GM23248 (cell line): ENCODE results near the gene LRP5. TPM values are rescaled to one million over a fixed set of nuclear protein-coding genes. Genes with fewer than 3 reads are reported as not detected.

Source experiments
- DNase-seq: peaks from one replicate; pipeline ENCODE4 v3.0.0-alpha.2; 2015
- H2AFZ ChIP-seq: fragments of 200-600 bp; sonication (generic); 2 replicates; pipeline ENCODE4 v1.6.1; 2016; ENCODE audit warnings: antibody characterized with exemption
- H3F3A ChIP-seq: fragments of 200-600 bp; sonication (generic); 2 replicates; pipeline ENCODE4 v1.6.1; 2016; ENCODE audit warnings: mild to moderate bottlenecking, antibody characterized with exemption, mixed run types; ENCODE audit not compliant: insufficient read depth
- H3K27ac ChIP-seq: fragments of 200-600 bp; sonication (generic); 2 replicates; pipeline ENCODE4 v1.5.1; 2016; ENCODE audit warnings: mild to moderate bottlenecking
- H3K27me3 ChIP-seq: fragments of 200-600 bp; sonication (generic); replicated peaks from 2 replicates; pipeline ENCODE4 v1.6.1; 2016; ENCODE audit warnings: mild to moderate bottlenecking; ENCODE audit not compliant: insufficient read depth
- H3K36me3 ChIP-seq: fragments of 200-600 bp; sonication (generic); 2 replicates; pipeline ENCODE4 v1.6.1; 2016; ENCODE audit warnings: low read depth, mild to moderate bottlenecking
- H3K4me1 ChIP-seq: fragments of 200-600 bp; sonication (generic); 2 replicates; pipeline ENCODE4 v1.6.1; 2016; ENCODE audit warnings: mild to moderate bottlenecking; ENCODE audit not compliant: insufficient read depth
- H3K4me2 ChIP-seq: fragments of 200-600 bp; sonication (generic); one replicate; pipeline ENCODE4 v1.6.1; 2016; ENCODE audit warnings: mild to moderate bottlenecking; ENCODE audit not compliant: unreplicated experiment
- H3K4me3 ChIP-seq: fragments of 200-600 bp; sonication (generic); 2 replicates; pipeline ENCODE4 v1.5.1; 2016; ENCODE audit warnings: mild to moderate bottlenecking
- H3K79me2 ChIP-seq: fragments of 200-600 bp; sonication (generic); 2 replicates; pipeline ENCODE4 v1.6.1; 2016; ENCODE audit warnings: mild to moderate bottlenecking; ENCODE audit not compliant: insufficient read depth
- H3K9ac ChIP-seq: fragments of 200-600 bp; sonication (generic); 2 replicates; pipeline ENCODE4 v1.6.1; 2016; ENCODE audit warnings: mild to moderate bottlenecking
- H3K9me2 ChIP-seq: fragments of 200-600 bp; sonication (generic); 2 replicates; pipeline ENCODE4 v1.6.1; 2016; ENCODE audit warnings: mixed run types, mild to moderate bottlenecking, moderate library complexity; ENCODE audit not compliant: insufficient read depth
- H3K9me3 ChIP-seq: fragments of 200-600 bp; sonication (generic); one replicate; pipeline ENCODE4 v1.6.1; 2017; ENCODE audit warnings: low read depth
- H4K20me1 ChIP-seq: fragments of 200-600 bp; sonication (generic); 2 replicates; pipeline ENCODE4 v1.6.0; 2016; ENCODE audit not compliant: insufficient read depth
- EZH2 ChIP-seq: fragments of 200-600 bp; sonication (generic); IDR thresholded peaks from 2 replicates; pipeline ENCODE4 v1.6.1; 2018; ENCODE audit warnings: antibody characterized with exemption, mild to moderate bottlenecking; ENCODE audit not compliant: insufficient read depth, poor library complexity, severe bottlenecking
- EZH2phosphoT487 ChIP-seq: fragments of 200-600 bp; sonication (generic); IDR thresholded peaks from 2 replicates; pipeline ENCODE4 v1.6.1; 2018; ENCODE audit warnings: antibody characterized with exemption, moderate library complexity, mild to moderate bottlenecking, low read depth; ENCODE audit not compliant: insufficient read depth
- WGBS, 2 experiments: methylation state at CpG; one replicate each; pipeline ENCODE4 v1.1.6; 2015 to 2017; ENCODE audit warnings: low lambda C conversion rate in 2 of 2, low coverage in 1 of 2; ENCODE audit errors: missing lambda C conversion rate in 2 of 2; 5-methylcytosine and 5-hydroxymethylcytosine counted together
- in situ Hi-C: fragments of 300-500 bp; cut with MboI; formaldehyde crosslinking; loops from 2 replicates; pipeline ENCODE4 v1.15.0; 2020
- polyA plus RNA-seq: library from polyadenylated mRNA; unstranded; fragments of >200 nt; fragmentation: Nextera tagmentation; extraction: Ambion mirVana; gene quantifications from 2 replicates; pipeline ENCODE4 v1.2.1, GENCODE V29; 2016
- total RNA-seq: library from RNA; depleted of rRNA; stranded (reverse); fragments of >200 nt; shearing (Covaris generic); gene quantifications from 2 replicates; pipeline ENCODE4 v1.2.3, GENCODE V29; 2014

Gene LRP5
- total and polyA plus RNA-seq, 2 experiments from 2014 or later, result 3.0 TPM

GRCh38 chr11:68309621-68310185 lies 2.7 kb upstream of the LRP5 start:
- no peak for DNase-seq
- TF ChIP-seq EZH2phosphoT487 (no peak), EZH2 (no peak)
- H3K79me2 ChIP-seq, result no peaks in the 10 kb centered on the region
- H3F3A ChIP-seq, result no peaks in the 10 kb centered on the region
- H3K9me2 ChIP-seq, result no peaks in the 10 kb centered on the region
- H3K9me3 ChIP-seq, result no peaks in the 10 kb centered on the region
- no peaks in the 10 kb centered on the region for H4K20me1 ChIP-seq
- WGBS, 2 experiments, result 84 to 89% methylated on average over 2 of the region's 2 CpGs
- H2AFZ ChIP-seq, result no peak overlapping the region
- 0 out of 2 replicates have a peak, but pooled peaks cover 6% of the 10 kb centered on the region for H3K4me1 ChIP-seq
- no peak overlapping the region for H3K27ac ChIP-seq
- no peaks in the 10 kb centered on the region for H3K36me3 ChIP-seq
- H3K4me3 ChIP-seq, result no peak overlapping the region
- in situ Hi-C loops, result no loop called here
- H3K9ac ChIP-seq, result no peak overlapping the region
- no peaks in the 10 kb centered on the region for H3K27me3 ChIP-seq
- H3K4me2 ChIP-seq, result no peak overlapping the region

- no peaks in the 10 kb centered on the region for H3K36me3 ChIP-seq
- no peaks in the 10 kb centered on the region for H3F3A ChIP-seq
- no peak overlapping the region for H2AFZ ChIP-seq
- no peak for TF ChIP-seq EZH2
- TF ChIP-seq EZH2phosphoT487, result no peak
- H3K9ac ChIP-seq, result no peak overlapping the region
- WGBS, 2 experiments, result 86 to 89% methylated on average over 25 of the region's 25 CpGs
- in situ Hi-C loops, result no loop called here
- no peak for DNase-seq
- no peaks in the 10 kb centered on the region for H3K27me3 ChIP-seq
- H3K9me2 ChIP-seq, result no peaks in the 10 kb centered on the region
- H3K4me3 ChIP-seq, result no peak overlapping the region
- no peak overlapping the region for H3K4me2 ChIP-seq
- H3K27ac ChIP-seq, result no peak overlapping the region
- no peaks in the 10 kb centered on the region for H4K20me1 ChIP-seq
- no peaks in the 10 kb centered on the region for H3K79me2 ChIP-seq
- H3K4me1 ChIP-seq, result 0 out of 2 replicates have a peak, but pooled peaks cover 6% of the 10 kb centered on the region
- H3K9me3 ChIP-seq, result no peaks in the 10 kb centered on the region
Observed at GRCh38 chr11:68311160-68312116, 953 bp upstream of the LRP5 start.

DNA sequence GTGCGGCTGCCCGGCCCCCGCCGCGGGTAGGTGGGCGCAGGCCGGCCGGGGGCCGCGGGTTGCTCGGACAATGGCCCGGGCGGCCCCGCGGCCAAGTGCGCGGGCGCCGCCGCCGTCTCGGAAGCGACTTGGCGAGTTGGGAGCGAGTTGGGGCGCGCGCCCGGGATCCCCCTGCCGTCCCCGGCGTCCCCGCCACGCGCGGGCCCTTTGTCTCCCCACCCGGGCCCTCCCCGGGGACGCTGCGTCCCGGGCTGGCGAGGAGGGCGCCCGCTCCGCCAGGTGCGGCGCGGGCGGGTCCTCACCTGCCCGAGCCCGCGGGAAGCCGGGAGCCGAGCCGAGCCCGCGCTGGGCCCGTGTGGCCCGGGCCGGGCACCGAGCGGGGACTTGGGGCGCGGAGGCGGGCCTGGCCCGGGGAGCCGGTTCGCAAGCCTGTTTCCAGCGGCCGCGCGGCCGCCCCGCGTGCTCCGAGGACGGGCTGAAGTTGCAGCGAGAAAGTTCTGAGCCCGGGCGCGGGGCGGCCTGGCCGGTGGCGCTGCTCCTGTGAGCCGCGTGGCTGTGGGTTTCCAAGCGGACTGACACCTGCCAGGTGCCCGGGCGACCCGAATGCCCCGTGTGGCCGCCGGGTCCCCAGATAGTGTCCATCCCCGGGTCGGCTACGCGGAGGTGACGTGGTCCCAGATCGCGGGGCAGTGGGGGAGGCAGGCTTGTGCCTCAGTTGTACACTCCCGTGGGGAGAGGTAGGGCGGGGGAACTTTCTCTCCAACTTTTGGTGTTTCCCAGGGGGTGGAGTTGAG lies 586 bp downstream of the LRP5 start:
- Histone ChIP-seq H3K9me3 (no peaks in the 10 kb centered on the region), H3K27me3 (no peaks in the 10 kb centered on the region), H3K4me1 (0 out of 2 replicates have a peak, but pooled peaks cover 6% of the 10 kb centered on the region), H3K4me3 (peak overlapping the region; percentile 59), H4K20me1 (no peaks in the 10 kb centered on the region), H3K9me2 (no peaks in the 10 kb centered on the region), H3K27ac (no peak overlapping the region), H3K79me2 (no peaks in the 10 kb centered on the region), H3K4me2 (peak overlapping the region; percentile 72), H3K9ac (peak overlapping the region; percentile 19; the same call in 1 of the 2 replicates), H3F3A (no peaks in the 10 kb centered on the region), H2AFZ (peak overlapping the region; percentile 80), H3K36me3 (no peaks in the 10 kb centered on the region)
- in situ Hi-C loops, result no loop called here
- TF ChIP-seq EZH2 (no peak), EZH2phosphoT487 (no peak)
- peak; percentile 57 for DNase-seq
- WGBS, 2 experiments, result 1 to 3% methylated on average over 27 to 47 of the region's 102 CpGs

DNA sequence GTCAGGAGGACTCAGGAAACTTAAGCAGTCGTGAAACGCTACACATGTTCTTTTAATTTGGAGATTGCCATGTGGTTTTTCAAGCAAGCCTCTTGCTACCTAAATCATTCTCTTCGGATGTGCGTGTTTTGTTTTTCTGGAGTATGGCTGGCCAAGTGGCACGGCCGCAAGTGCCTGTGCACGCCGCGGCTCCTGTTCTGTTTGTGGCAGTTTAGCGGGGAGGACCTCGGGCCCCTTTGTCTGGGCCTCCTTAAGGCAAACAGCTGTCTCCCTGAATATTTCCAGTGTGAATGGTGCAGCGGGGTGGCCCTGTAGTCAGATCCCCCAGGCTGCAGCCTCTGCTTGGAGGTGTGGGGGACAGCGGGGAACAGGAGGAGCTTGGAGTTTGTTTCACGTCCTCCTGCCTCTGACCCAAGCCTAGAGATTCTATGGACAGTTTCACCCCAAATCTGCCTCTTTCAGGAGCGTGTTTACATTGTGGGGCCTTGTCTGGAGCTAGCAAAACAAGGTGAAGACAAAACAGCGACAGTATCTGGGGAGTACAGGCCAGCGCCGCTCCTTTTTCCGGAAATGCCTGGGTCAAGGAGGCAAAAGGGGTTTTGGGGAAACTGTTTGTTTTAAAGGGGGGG lies 1.3 kb downstream of the LRP5 start:
- Histone ChIP-seq H3K36me3 (no peaks in the 10 kb centered on the region), H3K4me2 (peak overlapping the region; percentile 72), H3K9ac (peak overlapping the region; percentile 19; the same call in 1 of the 2 replicates), H4K20me1 (no peaks in the 10 kb centered on the region), H3K4me3 (peak overlapping the region; percentile 59), H3K9me2 (no peaks in the 10 kb centered on the region), H3K4me1 (0 out of 2 replicates have a peak, but pooled peaks cover 6% of the 10 kb centered on the region), H3K79me2 (no peaks in the 10 kb centered on the region), H2AFZ (peak overlapping the region; percentile 80), H3K9me3 (no peaks in the 10 kb centered on the region), H3K27ac (no peak overlapping the region), H3K27me3 (no peaks in the 10 kb centered on the region), H3F3A (no peaks in the 10 kb centered on the region)
- no peak for TF ChIP-seq EZH2
- TF ChIP-seq EZH2phosphoT487, result no peak
- in situ Hi-C loops, result no loop called here
- 44% methylated on average over 19 of the region's 19 CpGs for WGBS, 2 experiments
- DNase-seq, result peak; percentile 30
